ENCODE measurements around the gene LAX1.

DNA sequence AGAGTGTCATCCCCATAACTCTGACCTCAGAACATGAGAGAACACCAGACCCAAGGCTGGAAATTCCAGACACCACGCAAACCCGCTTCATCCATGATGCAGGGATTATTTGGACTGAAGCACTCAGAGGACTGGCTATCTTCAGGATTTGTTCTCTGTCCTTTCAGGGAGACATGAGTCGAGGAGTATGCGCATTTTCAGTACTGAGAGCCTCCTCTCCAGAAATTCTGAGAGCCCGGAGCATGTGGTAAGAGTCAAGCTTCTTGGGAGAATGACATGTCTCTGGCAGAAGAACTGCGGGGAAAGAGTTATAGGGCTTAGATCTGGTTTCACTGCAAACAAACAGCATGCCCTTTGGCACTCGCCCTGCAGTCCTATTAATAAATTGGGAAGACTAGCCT lies 6.9 kb downstream of the LAX1 start:
- no peak for TF ChIP-seq POLR2A (IDR thresholded peaks at IDR 0.05; ENCODE audit: low read length)
- no peak for TF ChIP-seq GATA1 (IDR thresholded peaks at IDR 0.05; ENCODE audit: low read depth, low read length)

Measured in erythroblast (primary cell).